ENCODE data around the gene DRG1. TPM values are rescaled to one million over a fixed set of nuclear protein-coding genes. Genes with fewer than 3 reads are reported as not detected.

The DRG1 gene
- total and polyA plus RNA-seq, 2 of the 4 experiments (the other 2 are of a cell fraction) = 54.8 to 141 TPM

DNA sequence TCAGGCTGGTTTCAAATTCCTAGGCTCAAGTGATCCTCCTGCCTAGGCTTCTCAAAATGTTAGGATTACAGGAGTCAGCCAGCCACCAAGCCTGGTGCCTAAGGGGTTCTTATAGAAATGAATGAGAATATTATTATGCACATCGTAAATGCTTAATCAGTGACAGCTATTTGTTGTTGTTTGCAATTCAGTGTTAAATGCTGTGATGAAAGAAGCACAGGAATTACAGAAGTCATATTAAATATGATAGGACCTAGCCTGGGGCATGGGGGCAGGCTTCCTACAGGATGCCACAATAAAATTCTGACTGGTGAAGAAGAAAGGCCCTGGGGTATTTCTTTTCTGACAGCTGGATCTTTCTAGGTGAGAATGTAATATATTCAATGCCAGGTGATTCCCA lies 39.4 kb upstream of the DRG1 start:
- BruUV-seq (replicated peaks) = no TSS peak
- Histone ChIP-seq H3K9ac (ENCODE audit: low read depth, low read length) (no peak overlapping the region), H3K23ac (ENCODE audit: low read depth, low read length) (no peak overlapping the region), H3K4me1 (ENCODE audit: control insufficient read depth, insufficient read depth, low read length) (no peaks in the 10 kb centered on the region), H2BK15ac (ENCODE audit: low read depth, low read length) (no peak overlapping the region), H3K14ac (replicated peaks; ENCODE audit: low read depth, low read length) (no peak overlapping the region), H3K4me3 (ENCODE audit: insufficient read depth, low read depth, low read length) (no peak overlapping the region), H2AK5ac (ENCODE audit: low read depth, low read length) (no peak overlapping the region), H3K9me1 (ENCODE audit: insufficient read depth, low read length) (no peaks in the 10 kb centered on the region), H2AK9ac (replicated peaks; ENCODE audit: low read depth, low read length, poor library complexity) (no peak overlapping the region), H3K36me3 (ENCODE audit: control insufficient read depth, insufficient read depth, low read length) (no peaks in the 10 kb centered on the region), H3K9me3 (ENCODE audit: control insufficient read depth, insufficient read depth, low read length) (no peaks in the 10 kb centered on the region), H2BK5ac (ENCODE audit: low read depth, low read length, poor library complexity, severe bottlenecking) (no peak overlapping the region), H2BK120ac (ENCODE audit: low read depth, low read length) (no peak overlapping the region), H4K20me1 (ENCODE audit: insufficient read depth, low read length) (no peaks in the 10 kb centered on the region), H4K8ac (ENCODE audit: low read depth in 2 of 2, low read length in 2 of 2) (no peak overlapping the region), H3K27me3 (ENCODE audit: control insufficient read depth, insufficient read depth, low read length) (peaks cover 2% of the 10 kb centered on the region), H3K27ac (ENCODE audit: insufficient read depth, low read length) (no peak overlapping the region), H2AFZ (replicated peaks; ENCODE audit: low read length, poor library complexity) (no peak overlapping the region), H3K4ac (ENCODE audit: low read depth, low read length) (no peak overlapping the region), H4K5ac (ENCODE audit: low read depth, low read length) (no peak overlapping the region), H3K79me1 (ENCODE audit: low read depth in 1 of 2, low read length in 2 of 2) (no peaks in the 10 kb centered on the region), H3K4me2 (ENCODE audit: low read depth, low read length) (no peak overlapping the region), H3K18ac (ENCODE audit: low read depth, low read length) (no peak overlapping the region), H4K91ac (ENCODE audit: insufficient read depth, low read depth, low read length) (no peak overlapping the region), H2BK20ac (ENCODE audit: low read depth, low read length) (no peak overlapping the region), H3K56ac (ENCODE audit: extremely low read depth, insufficient read depth, low read length) (no peak overlapping the region)
- CTCF ChIA-PET = no interaction called here
- intact Hi-C loops (cut with micrococcal nuclease) = no loop called here
- 63% methylated on average over 1 of the region's 1 CpG; no CpG with 5 or more reads in 1 of the 2 experiments for WGBS, 2 experiments (ENCODE audit: extremely low coverage in 2 of 2, insufficient read length in 1 of 2)
- POLR2A ChIA-PET (ENCODE audit: unreplicated experiment) = no interaction called here
- in situ Hi-C loops (cut with MboI; ENCODE audit: low sequenced_read_pairs) = no loop called here
- dilution Hi-C loops (cut with HindIII; ENCODE audit: low sequenced_read_pairs, unreplicated experiment) = no loop called here
- no peak for TF ChIP-seq NFE2L2 (IDR thresholded peaks at IDR 0.05; ENCODE audit: low read depth, low read length)
- no peak for TF ChIP-seq CEBPB (IDR thresholded peaks at IDR 0.05; ENCODE audit: low read depth, low read length)
- TF ChIP-seq MAZ (IDR thresholded peaks at IDR 0.05; ENCODE audit: borderline replicate concordance, low read depth, low read length) = no peak
- no peak for TF ChIP-seq POLR2A (IDR thresholded peaks at IDR 0.05; ENCODE audit: low read depth, low read length)
- no peak for TF ChIP-seq MXI1 (IDR thresholded peaks at IDR 0.05; ENCODE audit: borderline replicate concordance, low read depth, low read length)
- TF ChIP-seq, protein P1, sequence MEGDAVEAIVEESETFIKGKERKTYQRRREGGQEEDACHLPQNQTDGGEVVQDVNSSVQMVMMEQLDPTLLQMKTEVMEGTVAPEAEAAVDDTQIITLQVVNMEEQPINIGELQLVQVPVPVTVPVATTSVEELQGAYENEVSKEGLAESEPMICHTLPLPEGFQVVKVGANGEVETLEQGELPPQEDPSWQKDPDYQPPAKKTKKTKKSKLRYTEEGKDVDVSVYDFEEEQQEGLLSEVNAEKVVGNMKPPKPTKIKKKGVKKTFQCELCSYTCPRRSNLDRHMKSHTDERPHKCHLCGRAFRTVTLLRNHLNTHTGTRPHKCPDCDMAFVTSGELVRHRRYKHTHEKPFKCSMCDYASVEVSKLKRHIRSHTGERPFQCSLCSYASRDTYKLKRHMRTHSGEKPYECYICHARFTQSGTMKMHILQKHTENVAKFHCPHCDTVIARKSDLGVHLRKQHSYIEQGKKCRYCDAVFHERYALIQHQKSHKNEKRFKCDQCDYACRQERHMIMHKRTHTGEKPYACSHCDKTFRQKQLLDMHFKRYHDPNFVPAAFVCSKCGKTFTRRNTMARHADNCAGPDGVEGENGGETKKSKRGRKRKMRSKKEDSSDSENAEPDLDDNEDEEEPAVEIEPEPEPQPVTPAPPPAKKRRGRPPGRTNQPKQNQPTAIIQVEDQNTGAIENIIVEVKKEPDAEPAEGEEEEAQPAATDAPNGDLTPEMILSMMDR (conservative IDR thresholded peaks at IDR 0.05; ENCODE audit: low read depth, low read length) = no peak
- TF ChIP-seq MAFK (IDR thresholded peaks at IDR 0.05; ENCODE audit: low read depth, low read length) = no peak
- no peak for TF ChIP-seq FOS (IDR thresholded peaks at IDR 0.05; ENCODE audit: low read depth, low read length)
- TF ChIP-seq RCOR1 (IDR thresholded peaks at IDR 0.05; ENCODE audit: insufficient replicate concordance, low read length) = no peak
- no peak for TF ChIP-seq CHD1 (IDR thresholded peaks at IDR 0.05; ENCODE audit: low read depth, low read length)
- TF ChIP-seq RFX5 (IDR thresholded peaks at IDR 0.05; ENCODE audit: low read depth, low read length) = no peak
- DNase-seq = no peak
- no peak for ATAC-seq (ENCODE audit: low read depth)
